Daoy (cell line): ENCODE measurements around the gene SELENOV. TPM values are rescaled to one million over a fixed set of nuclear protein-coding genes. Genes with fewer than 3 reads are reported as not detected.
A peak's percentile ranks its signal among the peaks of the same experiment; 100 is the strongest.

Experiments
- DNase-seq: peaks from one replicate; pipeline ENCODE4 v3.0.0-alpha.2; 2015; ENCODE audit warnings: low read depth
- total RNA-seq: library from RNA; depleted of rRNA; stranded (reverse); fragments of >200 nt; shearing (Covaris generic); gene quantifications from 2 replicates; pipeline ENCODE4 v1.2.3, GENCODE V29; 2014

Gene SELENOV
- total RNA-seq, 1 experiment from 2014 or later, result 0.57 TPM

DNA sequence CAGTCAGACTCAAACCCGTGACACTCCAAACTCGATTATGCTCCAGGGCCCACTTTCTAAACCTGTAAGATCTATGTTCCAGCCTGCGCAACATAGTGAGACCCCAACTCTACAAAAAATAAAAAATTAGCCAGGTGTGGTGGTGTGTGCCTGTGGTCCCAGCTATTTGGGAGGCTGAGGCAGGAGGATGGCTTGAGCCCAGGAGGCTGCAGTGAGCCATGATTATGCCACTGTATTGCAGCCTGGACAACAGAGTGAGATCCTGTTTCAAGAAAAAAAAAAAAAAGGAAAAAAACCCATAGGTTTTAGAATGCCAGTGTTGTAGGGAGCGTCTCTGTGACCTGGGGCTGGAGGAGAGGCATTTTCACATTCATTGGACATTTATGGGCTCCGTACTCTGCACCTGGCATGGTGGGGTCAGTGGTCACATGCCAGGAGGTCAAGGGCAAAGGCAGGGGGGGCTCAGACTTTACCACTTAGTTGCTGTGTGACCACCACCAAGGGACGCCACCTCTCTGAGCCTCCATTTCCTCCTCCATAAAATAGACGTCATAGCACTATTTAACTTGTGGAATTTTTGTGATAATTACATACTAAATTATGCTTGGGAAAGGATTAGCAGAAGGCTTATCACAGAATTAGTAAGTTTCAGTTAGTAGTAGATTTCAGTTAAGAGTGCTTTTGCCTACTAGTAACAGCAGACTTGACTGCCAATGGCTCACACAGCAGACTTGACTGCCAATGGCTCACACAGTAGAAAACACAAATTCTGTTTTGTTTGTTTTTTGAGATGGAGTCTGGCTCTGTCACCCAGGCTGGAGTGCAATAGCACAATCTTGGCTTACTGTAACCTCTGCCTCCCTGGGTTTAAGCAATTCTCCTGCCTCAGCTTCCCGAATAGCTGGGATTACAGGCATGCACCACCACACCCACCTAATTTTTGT is 5.9 kb downstream of the SELENOV start:
- DNase-seq, result no peak

DNA sequence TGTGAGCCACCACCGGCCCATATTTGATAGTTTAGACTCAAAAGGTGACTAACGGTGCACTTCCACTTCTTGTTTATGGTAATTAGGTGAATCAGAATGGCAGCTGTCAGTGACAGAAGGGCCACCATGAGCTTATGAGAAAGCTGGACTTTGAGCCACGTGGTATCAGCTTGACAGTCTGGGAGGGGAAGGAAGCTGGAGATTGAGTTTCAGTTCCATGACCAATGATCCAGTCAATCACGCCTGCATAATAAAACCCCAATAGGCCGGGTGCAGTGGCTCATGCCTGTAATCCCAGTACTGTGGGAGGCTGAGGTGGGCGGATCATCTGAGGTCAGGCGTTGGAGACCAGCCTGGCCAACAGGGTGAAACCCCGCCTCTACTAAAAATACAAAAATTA is 9.6 kb downstream of the SELENOV start:
- no peak for DNase-seq

DNA sequence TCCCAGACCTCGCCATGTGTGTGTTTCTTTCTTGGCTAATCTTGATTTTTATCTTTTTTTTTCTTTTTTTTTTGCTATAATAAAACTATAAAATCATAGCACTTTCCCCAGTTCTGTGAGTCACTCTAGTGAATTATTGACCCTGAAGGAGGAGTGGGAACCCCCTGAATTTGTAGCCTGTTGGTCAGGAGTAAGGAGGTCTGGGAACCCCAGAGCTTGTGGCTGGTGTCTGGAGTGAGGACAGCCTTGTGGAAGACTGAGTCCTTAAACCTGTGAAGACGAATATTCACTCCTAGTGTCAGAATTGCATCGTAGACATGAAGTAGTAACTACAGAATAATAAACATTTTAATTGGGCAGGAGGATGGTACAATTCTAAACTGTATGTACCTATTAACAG is 10.3 kb downstream of the SELENOV start:
- DNase-seq, result no peak

DNA sequence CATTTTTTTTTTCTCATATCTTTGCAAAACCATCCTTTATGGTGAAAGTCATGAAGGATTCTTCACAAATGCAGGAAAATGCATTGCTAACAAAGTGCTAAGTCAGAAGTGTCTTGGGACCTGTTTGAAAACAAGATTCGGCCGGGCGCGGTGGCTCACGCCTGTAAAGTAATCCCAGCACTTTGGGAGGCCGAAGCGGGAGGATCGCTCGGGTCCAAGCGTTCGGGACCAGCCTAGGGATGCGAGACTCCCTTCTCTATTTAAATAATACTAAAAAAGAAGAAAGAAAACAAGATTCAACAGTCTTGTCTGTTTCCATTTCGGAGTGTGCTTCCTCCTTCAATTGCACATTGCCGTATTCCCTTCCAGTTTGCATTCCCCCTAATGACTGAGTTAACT is 16.9 kb downstream of the SELENOV start:
- DNase-seq, result no peak

DNA sequence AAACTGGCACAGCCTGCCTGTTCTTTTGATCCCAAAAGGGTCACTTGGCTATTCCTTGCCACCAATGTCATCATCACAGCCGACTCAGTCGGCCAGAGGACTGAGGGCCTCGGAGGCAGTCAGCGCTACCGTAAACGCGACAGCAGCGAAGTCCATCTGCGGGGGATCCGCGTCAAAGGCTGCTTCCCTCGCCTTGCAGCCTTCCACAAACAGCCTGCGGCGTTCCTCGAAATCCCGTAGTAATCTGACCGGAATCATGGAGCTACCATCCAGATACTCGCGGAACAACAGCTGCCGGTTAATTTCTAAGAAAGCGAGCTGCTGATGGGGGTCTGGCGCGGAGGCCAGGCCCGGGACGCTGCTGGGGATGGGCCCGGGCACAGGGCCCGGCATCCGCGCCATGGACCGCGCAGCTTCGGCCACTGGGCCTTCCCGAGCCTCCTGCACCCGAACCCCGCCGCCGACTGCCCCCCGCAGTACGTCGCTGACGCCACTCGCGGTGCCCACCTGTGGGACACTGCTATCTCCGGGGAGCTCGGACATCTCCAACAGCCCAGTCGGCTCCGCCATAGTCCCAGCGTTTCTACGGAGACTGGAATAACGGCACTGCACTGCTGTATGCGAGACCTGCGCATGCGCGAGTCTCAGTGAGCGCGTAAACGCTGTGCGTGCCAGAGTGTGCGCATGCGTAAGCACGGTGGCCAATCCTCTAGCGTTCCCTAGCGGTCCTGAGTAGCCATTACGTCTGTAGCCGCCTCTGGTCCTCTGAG is 17.5 kb downstream of the SELENOV start, which contains the start of gene EID2B:
EID2B (minus strand) TSS at position 620 of the 770 bp plus-strand sequence; CDS start at position 570, 50 bp downstream.
- peak; percentile 98 for DNase-seq

DNA sequence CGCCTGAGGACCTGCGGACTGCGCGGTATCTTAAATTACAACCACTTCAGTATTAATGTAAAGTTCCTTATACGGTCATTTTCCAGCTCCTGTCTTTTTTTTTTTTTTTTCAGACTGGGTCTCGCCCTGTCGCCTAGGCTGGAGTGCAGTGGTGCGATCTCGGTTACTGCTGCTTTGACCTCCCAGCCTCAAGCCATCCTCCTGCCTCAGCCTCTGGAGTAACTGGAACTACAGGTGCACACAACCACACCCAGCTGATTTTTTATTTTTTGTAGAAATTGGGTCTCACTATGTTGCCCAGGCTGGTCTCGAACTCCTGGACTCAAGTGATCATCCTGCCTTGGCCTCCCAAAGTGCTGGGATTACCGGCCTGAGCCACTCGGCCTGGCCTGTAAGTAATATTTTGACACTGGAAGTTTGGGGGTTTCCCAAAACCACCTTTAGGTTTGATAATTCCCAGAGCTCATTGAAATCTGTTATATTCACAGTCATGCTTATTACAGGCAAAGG is 18.1 kb downstream of the SELENOV start:
- DNase-seq, result no peak

DNA sequence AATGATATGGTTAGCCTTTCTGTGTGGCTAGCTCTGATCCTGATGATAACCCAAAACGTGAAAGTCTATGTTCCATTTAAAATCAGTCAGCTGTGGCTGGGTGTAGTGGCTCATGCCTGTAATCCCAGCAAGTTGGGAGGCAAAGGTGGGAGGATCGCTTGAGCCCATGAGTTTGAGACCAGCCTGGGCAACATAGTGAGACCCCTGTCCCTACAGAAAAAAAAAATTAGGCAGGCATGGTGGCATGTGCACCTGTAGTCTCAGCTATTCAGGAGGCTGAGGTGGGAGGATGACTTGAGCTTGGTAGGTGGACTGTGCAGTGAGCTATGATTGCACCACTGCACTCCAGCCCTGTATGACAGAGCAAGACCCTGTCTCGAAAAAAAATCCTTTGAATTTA is 18.9 kb downstream of the SELENOV start:
- no peak for DNase-seq

DNA sequence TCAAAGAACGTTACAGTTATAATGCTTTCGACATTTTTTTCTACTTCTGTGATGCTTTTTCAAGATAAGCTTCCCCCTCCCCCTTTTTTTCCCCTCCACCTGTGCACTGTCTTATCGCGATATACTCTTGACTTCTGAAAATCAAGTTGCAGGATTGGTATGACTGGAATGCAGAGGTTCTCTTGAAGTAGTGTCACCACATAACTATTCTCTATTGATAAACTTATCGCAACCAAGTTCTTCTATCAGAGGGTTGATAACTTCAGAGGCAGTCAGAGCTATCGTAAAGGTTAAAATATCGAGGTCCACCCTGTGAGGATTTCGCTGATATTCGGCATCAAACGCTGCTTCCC is 24.2 kb downstream of the SELENOV start:
- no peak for DNase-seq

DNA sequence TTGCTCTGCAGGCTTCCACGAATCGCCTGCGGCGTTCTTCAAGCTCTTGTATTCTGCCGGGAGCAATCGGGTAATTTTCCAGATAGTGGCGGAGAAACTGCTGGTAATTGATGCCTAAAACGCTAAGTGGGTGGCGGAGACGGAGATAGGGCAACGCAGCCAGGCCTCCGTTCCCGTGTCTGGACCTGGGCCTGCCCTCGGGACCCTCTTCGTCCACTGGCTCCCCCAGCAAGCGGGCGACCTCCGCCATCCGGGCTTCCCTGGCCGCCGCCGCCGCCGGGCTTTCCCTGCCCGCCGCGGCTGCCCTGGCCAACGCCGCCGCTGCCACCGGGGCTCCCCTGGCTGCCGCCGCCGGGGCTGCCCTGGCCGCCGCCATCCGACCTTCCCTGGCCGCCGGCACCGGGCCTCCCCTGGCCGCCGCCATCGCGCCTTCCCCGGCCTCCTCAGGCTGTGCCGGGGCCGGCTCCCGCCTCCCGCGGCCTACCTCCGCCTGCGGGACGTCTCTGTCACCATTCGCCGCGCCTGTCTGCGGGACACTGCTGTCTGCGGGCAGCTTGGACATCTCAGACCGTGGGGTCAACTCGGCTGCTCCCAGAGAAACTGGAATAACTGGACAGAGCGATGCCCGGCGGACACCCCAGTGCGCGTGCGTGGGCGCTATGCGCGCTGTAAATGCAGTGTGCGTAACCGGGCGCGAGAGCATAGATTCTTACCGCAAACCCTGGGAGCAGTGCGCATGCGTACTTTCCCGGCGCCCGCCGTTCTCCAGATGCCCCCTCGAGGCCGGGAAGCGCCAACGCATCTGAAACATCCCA is 24.8 kb downstream of the SELENOV start, which contains the start of gene EID2:
EID2 (minus strand) TSS at position 644 of the 815 bp plus-strand sequence; CDS start at position 562, 82 bp downstream.
- peak; percentile 96 for DNase-seq

DNA sequence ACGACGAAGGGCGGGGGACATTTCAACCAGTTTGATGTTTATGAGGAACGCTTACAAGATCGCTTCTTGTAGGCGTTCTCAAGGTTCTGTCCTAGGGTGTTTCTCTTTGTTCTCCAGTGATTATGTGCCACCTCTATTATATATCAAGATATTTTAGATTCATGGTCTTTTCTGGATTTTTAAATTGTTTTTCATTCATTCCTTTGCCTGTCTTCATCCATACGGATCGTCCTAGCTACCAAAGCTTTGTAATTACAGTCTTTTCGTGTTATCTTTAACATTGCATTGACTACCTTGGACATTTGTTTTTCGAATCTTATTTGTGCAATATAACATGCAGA is 25.4 kb downstream of the SELENOV start:
- no peak for DNase-seq

DNA sequence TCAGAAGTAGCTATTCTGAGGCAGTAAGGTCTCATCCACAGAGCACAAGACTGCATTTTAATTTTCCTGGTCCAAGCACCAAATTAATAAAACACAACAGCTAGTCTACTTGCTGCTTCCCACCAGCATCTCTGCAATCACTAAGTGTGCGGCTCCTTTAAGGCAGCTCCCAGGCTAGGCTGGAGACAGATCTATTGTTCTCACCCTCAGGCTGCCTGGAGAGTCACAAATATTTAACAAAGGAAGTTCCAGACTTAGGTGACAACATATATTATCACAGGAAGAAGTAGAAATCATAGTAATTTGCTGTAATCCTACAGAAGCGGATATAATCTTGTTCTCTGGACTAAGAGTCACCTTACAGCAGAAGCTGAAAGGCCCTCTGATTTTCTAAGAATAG is 27.3 kb downstream of the SELENOV start:
- no peak for DNase-seq

DNA sequence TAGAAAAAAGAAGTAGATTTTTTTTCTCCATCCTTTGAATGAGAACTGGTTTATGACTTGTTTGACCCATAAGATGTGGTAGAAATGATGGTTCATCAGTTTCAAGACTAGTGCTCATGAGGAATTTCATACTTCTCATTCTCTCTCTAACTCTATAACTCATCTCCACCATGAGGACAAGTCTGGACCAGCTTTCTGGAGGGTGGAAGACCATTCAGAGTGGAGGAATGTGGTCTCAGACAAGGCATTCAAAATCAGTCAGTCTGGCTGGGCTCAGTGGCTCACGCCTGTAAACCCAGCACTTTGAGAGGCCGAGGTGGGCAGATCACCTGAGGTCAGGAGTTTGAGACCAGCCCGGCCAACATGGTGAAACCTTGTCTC is 28.5 kb downstream of the SELENOV start:
- no peak for DNase-seq

DNA sequence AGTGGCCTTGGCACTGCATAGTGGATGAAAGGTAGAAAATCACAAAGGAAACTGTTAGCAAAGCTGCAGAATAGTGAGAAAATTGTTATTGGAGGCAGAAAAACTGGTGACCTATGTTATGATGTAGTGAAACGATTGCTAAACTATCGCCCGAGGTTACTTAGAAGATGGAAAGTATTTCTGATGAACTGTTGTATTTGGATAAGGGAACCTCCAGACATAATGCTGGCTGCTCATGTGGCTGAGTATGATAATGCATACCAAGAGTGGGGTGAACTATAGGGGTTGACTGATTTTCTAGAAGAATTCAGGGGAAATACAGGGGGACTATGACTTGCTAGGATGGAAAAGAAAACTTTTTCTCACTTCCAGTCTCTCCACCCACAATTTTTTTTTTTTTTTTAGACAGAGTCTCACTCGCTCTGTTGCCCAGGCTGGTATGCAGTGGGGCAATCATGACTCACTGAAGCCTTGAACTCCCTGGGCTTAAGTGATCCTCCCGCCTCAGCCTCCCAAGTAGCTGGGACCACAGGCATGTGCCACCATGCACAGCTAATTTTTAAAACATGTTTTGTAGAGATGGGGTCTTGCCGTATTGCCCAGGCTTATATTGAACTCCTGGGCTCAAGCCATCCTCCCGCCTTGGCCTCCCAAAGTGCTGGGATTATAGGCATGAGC is 29.4 kb downstream of the SELENOV start:
- peak; percentile 72 for DNase-seq

DNA sequence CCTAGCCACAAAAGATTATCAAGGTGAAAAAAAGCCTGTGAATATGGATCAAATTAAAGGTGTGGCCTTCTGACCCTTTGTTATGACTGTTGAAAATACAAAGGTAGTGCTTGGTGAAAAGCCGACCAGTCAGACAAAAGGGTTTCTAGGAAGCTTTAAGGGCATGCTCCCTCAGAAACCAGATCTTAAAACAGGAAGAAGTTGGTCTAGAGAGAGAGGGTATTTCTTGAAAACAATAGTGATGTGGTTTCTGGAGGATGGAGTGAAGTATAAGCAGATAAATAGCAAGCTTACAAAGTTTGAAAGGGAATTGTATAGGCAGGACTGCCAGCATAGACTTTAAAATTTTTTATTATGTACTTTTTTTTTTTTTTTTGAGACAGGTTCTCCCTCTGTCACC is 30.0 kb downstream of the SELENOV start:
- DNase-seq, result no peak

DNA sequence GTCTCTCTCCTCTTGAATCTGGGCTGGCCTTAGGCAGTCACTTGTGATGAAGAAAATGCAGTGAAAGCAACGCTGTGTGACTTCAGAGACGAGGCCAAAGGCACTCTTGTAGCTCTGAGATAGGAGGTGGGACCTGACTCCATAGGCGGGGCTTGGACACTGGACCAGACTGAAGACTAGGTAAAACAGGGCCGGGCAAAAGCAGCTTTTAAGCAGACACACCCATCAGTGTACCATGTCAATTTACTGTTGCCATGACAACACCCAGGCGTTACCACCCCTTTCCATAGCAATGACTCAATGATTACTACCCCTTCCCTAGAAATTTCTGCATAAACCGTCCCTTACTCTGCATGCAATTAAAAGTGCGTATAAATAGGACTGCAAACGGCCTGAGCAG is 31.7 kb downstream of the SELENOV start:
- peak; percentile 25 for DNase-seq

DNA sequence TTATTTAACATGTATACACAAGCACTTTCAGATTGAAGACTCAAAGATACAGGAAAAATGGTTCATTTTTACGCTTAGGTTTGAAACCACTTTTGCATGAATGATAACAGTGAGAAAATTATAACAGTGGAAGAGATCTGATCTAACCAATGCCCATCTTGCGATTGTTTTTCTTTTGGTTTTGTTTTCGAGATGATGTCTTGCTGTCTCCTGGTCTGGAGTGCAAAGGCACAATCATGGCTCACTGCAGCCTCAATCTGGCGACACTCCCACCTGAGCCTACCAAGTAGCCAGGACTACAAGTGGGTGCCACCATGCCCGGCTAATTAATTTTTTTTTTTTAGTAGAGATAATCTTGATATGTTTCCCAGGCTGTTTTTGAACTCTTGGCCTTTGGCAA is 35.3 kb downstream of the SELENOV start:
- no peak for DNase-seq

DNA sequence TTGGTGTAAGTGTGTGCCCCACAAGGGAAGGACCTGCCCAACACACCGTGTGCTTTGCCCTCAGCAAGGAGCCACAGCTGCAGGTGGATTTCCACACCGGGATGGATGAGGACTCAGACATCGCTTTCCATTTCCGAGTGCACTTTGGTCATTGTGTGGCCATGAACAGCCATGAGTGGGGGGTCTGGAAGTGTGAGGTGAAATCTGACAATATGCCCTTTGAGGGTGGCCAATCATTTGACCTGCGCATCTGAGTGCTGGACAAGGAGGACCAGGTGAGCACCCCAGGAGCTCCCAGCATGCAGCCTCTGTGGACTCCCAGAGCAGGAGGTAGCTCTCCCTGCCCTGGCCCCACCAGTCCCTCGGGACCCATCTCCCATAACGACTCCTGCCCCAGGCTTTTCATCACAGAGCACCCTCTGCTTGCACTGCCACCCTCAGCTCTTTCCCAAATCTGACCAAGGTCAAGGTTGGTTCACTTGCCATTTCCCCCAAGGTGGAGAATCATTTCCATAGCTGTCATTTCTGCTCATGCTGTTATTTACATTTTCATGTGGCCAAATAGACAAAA is 38.2 kb downstream of the SELENOV start:
- no peak for DNase-seq

DNA sequence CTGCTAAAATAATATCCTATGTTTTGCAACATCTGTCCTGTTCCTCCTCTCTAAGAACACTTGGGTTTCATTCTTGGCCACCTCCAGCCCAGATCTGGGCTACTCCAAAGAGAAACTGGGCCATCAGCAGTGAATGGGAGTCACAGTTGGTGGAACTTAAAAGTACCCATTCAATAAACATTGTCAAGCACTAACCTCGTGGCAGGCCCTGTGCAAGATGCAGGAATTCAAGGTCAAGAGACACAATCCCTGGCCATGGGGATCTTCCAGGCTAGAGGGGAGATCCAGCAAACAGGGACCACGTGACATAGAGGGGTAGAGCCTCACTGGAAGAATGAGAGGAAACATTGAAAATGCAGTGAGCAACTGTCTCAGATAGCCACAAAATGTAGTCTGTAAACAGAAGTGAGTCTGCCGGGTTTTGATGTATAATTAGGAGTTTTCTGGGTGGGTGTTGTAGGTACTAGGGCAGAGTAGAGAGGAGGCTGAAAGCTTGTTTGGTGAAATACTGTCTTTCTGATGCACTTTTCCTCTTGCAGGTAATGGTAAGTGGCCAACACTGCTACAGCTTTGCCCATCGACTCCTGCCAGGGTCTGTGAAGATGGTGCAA is 39.9 kb downstream of the SELENOV start:
- DNase-seq, result no peak

DNA sequence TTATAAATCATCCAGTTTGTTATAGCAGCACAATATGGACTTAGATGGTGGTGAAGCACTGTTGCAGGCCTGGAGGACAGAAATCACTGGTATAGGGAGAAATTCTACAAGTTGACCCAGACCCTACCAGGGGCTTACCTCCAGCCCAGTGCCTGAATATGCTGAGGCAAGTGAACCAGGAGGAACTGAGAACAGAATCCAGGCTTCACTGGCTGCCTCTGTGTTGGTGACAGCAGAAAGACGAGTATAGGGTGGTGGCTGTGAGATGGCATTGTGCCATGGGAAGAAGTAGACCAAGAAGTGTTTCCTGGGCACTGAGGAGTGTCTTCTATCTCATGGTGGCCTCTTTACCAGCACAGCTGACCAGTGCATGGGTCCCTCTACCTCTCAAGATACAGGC is 40.9 kb downstream of the SELENOV start:
- no peak for DNase-seq

DNA sequence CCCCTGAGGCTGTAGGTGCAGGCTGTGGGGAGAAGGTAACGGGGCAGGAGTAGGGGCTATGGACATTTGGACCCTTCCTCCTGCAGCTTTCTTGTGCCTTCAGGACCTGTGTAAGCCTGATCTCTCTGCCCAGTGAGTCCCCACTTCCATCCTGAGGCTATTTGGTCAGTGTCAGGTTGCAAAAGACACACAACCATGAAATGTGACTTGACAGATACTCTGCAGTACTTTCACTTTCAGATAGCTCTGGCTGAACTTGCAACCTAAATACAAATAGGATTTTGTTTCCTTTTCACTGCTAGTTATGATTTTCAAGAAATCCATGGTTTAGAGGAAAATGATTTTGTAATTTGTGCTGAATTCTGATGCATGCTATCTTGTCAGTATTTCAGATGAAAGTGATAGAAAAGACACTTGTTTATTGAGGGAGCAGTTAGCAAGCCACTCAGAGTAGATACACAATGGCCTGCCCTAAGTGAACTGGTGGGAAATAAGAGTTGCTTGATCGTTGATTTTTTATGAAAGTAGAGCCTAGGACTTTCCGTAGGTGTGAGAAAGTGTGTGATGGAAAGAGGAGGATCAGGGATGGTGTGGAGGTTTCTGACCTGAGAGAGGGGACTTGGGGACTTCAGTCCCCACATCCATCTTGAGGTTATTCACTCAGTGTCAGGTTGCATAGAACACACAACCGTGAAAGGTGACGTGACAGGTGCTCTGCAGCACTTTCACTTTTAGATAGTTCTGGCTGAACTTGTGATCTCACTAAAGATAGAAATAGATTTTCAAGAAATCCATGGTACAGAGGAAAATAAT is 43.1 kb downstream of the SELENOV start:
- peak; percentile 73 for DNase-seq
